Measurements from ENCODE around the gene ALX4.

DNA sequence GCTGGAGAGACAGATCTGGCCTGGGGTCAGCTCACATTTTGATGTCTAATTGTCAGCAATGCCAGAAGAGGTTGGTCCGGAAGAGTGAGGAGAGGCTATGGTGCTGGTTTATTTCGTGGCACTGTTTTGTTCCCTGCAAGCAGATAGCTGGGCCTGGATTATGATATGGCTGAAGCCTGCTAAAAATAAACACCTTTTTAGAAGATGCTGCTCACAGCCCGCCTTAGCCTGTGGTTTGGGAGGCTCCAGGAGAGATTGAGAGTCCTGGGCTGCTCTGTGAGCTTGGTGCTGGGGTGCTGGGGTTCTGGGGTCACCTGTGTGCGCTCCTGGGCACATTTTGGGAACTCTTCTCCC is 29.6 kb upstream of the ALX4 start:
- no peak for TF ChIP-seq POLR2A (IDR thresholded peaks at IDR 0.05)
- TF ChIP-seq, protein P1, sequence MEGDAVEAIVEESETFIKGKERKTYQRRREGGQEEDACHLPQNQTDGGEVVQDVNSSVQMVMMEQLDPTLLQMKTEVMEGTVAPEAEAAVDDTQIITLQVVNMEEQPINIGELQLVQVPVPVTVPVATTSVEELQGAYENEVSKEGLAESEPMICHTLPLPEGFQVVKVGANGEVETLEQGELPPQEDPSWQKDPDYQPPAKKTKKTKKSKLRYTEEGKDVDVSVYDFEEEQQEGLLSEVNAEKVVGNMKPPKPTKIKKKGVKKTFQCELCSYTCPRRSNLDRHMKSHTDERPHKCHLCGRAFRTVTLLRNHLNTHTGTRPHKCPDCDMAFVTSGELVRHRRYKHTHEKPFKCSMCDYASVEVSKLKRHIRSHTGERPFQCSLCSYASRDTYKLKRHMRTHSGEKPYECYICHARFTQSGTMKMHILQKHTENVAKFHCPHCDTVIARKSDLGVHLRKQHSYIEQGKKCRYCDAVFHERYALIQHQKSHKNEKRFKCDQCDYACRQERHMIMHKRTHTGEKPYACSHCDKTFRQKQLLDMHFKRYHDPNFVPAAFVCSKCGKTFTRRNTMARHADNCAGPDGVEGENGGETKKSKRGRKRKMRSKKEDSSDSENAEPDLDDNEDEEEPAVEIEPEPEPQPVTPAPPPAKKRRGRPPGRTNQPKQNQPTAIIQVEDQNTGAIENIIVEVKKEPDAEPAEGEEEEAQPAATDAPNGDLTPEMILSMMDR (IDR thresholded peaks at IDR 0.05) = no peak
